Activated CD4-positive, alpha-beta T cell treated with anti-CD3 and anti-CD28 coated beads for 48 hours (primary cell): ENCODE measurements around the gene ABHD17A.
A peak's percentile ranks its signal among the peaks of the same experiment; 100 is the strongest.
"Not testable (repeated sequence)": the region's sequence is repeated elsewhere in the genome, so short reads cannot be mapped to it uniquely, and the experiment has no call there.

Experiments used
- DNase-seq: peaks from one replicate; pipeline ENCODE4 v3.0.0-alpha.2; 2020

Gene ABHD17A

DNA sequence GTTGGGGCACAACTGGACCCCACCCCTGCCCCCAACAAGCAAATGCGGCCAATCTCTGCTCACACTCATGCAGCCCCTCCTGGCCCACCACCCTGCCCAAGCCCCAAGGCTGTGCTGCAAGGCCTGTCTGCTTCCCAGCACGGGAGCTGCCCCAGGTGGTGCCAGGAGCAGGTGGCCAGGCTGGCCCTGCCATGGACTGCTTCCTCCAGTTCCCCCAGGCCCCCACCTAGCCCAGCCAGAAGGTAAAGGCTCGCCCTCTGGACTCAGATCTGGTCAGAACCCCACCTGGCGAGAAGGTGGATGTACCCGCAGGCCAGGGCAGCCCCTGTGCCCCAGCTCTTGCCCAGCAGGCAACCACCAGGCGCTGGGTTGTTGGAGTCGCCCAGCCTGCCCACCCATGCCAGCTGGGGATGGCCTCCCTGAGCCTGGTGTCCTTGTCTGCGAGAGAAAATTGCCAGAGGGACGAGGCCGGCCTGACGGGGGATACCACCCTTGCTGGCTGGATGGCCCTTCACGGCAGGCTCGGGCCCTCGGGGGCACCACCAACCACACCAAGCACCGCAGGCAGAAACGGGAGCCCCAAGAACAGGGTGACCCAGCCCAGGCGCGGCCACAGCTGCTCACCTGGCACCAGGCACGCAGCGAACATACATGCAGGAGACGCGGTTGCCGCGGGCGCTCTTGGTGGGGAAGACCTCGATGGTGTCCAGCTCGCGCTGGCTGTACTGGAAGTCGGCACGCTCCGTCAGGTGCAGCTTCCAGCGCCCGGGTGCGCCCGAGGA, 4.5 kb downstream of the ABHD17A start:
- DNase-seq, result no peak

DNA sequence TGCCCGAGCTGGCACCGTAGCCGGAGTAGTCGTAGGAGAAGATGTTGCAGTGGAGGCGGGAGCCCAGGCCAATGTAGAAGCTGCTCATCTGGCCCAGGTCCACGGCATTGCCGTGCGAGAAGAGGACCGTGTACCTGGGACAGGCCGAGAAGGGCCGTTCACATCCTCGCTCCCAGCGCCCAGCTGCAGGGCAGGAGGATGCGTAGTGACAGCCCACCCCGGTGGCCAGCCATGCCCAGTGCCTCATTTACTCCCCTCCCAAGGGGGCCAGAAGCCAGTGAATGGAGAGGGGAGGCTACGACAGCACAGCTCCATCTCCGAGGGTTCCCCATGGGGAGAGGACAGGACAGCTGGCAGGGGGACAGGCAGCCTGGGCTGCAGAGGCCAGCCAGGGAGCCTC, 5.3 kb downstream of the ABHD17A start:
- not testable (repeated sequence) for DNase-seq

DNA sequence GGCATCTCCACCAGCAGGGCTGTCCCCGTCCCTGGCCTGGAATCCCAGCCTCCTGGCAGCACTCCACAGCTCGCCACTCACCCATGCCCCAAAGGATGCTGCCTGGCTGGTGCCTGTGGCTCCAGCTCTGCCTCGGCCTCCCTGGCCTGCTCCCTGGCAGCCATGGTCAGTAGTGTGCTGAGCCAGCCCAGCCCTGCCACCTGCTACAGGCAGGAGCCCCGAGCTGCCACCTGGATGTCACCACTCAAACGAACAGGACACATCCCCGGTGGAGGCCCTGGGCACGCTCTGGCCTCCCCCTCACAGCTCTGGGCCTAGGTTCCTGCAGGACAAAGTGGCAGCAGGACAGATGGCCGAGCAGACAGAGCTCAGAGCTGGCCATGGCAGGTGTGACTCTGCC, 6.7 kb downstream of the ABHD17A start:
- DNase-seq, result not testable (repeated sequence)

DNA sequence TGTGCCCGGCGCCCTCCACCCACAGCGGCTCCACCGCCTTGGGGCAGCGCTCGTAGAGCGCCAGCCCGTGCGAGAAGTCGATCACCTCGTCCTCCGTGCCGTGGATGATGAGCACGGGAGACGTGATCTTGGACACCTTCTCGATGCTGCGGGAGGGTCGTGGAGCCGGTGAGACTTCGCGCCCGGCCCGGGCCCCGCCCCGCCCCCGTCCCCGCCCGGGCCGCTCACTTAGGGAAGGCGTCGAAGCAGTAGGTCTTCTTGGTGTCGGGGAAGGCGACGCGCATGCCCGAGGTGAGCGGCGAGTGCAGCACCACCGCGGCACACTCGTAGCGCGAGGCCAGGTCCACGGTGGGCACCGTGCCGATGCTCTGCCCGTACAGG, 8.0 kb downstream of the ABHD17A start:
- DNase-seq, result not testable (repeated sequence)

DNA sequence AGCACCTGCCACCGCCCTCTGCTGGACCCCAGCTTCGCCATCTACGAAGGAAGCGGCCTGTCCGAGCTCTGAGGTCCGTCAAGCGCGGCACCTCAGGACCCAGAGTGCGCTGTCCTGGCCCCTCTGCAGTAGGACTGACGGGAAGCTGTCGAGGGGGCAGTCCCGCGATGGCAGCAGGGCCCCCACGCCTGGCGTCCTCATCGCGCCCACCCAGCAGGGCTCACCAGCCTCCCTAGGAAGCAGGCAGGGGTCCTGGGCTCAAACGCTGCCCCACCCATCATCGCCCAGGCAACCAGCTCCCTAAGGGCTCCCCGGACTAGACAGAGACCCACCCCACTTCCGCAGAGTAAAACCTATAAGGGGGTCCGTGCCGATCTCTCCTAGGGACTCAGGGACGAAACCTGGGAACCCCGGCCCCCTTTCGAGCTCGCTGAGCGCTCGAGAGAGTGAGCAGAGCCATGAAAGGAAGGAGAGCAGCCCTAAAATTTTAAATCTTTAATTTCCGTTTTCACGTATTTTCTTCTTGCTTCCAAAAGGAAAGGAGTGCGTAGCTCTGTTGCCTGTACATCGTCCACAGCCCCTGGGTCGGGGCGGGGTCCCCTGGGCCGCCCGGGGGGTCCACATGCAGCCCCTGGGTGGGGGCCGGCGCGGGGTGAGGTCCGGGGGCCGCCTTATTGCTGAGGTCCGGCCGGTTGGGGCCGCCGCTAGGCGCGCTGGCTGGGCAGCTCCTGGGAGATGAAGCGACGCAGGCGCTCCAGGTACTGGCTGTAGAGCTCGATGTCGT, 8.6 kb downstream of the ABHD17A start:
- not testable (repeated sequence) for DNase-seq

DNA sequence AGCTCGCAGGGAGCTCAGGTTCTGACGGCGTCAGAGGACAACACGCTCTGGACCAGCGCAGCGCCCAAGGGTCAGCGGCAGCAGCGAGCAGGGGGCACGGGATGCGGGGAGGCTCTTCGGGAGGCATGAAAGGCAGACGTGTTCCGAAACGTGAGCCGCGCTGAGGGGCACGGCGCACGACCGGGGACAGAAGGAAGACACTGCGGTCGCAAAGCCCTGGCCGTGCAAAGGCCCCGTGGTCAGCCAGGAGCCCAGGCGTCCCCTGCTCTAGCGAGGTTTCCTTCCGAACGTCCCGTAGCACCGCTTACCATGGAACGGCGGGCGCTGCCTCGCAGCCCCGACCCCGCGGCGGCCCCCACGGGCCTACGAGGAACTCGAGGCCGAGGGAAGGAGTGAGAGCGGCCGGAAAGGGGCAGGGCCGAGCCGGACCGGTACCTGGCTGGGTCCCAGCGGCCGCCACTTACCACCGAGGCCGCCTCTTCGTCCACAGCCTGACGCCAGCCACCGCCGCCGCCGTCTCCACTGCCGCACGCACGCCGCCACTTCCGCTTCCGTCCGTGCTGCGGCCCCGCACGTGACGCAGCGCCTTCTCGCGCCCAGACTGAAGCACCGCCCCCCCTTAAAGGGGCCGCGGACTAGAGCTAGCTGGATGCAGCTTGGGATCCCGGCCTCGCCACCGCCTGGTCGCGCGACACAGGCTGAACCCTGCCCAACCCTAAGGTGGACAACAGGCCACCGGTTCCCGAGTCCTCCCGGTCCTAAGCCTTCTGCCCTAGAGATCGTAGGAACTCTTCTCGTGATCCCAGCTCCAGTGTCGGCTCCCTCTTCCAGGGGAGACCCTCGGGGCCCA, 9.4 kb downstream of the ABHD17A start:
- DNase-seq, result peak; percentile 91

DNA sequence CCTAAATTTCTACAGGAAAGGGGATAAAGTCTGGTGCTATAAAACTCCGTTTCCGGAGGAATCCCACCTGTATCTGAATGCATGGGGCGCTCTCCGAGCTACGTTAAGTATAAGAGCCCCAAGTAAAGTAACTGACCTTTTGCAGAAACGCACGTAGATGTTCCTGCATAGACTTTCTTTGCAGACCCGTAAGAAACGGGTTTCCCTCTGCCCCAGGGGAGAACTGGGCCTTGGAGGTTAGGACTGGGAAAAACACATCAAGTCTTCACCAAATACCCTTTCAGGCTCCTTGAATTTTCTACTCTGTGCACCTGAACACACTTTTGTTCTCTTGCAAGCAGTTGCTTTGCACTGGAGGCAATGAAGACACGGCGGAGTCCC, 10.0 kb downstream of the ABHD17A start:
- DNase-seq, result not testable (repeated sequence)

DNA sequence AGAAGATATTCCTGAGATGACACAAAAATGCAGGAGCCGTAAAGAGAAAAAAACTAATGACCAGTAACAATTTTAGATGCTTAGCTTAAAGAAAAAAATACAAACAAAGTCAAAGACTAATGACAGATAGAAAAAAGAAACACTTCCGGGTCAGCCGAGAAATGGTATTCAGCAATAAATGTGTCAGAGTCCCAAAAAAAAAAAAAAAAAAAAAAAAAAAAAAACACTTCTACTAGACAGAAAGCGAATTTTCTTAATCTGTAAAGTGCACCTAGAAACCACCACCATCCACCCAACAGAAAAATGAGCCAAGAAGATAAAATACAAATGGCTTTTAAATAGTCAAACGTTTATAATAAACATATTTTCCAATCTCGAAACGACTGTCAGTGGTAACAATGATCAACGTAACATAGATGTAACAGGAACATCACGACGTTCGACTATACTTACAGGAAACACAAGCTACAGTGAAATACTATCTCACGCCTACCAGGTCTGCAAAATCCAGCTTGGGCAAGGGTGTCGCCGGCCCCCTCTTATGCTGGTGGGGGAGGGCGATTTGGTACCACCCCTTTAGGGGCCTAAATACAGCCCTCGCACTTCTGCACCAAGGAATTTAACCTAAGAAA, 10.6 kb downstream of the ABHD17A start:
- no peak for DNase-seq

DNA sequence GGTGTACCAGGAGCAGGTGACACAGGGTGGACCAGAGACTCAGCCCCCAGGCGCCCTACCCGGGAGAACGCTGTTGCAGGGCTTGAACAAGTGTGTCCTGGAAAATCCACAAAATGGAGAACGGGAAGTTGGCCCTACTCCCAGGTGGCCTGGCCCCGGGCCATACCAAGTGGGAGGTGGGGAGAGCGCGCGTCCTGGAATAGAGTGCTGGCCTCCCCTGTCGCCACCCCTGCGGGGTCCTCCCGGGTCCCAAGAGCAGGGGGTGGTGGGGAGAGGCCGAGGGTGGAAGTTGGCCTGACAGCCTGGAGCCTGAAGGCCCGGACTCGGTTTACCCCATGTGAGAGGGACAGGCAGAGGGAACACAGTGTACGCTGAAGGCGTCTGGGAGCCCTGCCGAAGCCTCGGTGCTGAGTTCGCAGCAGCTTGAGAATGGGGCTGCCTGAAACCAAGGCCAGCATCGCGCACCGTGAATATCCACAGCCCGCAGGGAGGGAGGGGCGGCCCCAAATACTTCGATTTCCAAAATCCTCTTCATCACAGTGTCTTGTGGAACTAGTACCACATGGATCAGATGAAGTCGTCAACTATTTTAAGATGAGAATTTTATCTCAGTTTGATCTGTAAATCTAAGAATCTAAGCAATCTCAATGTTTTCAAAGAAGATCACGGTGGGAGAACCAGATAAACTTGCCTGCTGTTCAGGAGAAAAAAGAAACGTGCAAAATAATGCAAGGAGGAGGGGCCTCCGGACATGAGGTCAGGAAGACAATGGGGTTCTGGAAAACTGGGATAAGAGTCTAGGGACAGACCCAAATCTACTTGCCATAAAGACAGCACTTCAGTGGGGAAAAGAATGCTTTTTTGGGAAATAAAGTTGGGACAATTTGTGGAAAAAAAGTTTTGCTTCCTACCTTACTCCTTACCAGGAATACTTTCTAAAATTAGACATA, 11.5 kb downstream of the ABHD17A start:
- DNase-seq, result no peak

DNA sequence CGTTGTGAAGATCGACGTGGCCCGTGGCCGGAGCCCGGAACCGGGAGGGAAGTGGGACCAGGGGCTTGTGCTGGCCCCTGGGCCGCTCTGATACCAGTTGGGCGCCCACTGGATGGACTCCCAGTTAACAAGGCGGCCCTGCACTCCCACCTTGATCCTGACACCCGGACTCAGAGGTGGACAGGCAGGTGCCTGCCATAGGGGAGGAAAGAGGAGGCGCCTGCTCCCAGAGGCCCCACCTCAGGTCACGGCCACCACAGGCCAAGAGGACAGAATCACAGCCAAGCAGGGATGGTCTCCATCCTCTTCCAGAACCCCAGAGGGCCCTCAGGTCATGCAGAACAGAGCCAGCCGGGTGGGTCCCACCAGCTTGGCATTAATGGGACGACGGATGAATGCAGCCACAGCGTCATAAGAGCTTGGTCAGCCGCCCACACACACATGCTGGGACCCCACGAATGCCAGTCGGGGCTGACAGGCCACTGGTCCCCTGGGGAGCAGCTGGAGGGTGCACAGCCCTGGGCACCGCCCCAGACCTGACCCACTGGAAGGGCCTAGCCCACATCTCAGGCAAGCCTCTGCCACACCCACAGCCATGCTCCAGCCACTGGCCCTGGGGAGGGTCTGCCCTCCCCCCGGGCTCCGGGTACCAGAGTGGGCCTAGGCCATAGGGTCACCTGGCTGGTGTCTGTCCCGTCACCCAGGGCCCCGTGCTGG, 12.3 kb downstream of the ABHD17A start:
- DNase-seq, result no peak

DNA sequence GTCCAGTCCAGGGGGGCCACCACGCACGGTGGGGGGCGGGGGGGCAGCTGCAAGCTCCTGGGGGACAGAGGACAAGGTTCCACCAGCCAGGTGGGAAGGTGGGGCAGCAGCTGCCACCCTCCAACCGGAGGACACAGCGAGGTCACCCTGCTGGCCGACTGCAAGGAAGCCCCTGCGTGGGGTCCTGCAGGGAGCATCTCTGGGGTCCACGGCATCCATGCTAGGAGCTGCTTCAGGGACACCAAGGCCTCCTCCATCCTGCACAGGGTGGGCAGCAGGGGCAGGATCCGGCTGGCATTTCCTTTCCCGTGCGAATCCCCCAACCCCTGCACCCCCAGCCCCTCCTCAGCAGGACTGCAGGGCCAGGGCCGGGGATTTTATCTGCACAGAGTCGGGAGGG, 13.7 kb downstream of the ABHD17A start:
- no peak for DNase-seq

DNA sequence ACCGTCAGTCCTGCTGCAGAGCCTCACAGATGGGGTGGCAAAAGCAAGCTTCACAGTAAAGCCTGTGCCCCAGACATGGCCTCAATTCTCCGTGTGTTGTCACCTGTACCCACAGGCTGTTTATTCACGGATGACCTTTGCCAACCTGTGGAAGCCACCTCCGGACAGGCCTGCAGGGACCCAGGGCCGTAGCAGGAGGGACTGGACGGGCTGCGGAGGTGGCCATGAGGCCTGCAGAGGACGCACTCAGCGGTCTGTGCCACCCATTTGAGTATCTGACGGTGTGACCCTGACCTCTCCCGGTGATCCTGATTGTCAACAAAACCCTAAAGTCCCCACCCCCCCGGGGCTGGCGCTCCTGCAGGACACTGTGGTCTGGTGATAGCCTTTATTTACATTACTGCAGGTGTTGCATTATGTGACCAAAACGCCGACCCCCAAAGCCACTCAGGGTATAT, 14.1 kb downstream of the ABHD17A start:
- DNase-seq, result no peak

DNA sequence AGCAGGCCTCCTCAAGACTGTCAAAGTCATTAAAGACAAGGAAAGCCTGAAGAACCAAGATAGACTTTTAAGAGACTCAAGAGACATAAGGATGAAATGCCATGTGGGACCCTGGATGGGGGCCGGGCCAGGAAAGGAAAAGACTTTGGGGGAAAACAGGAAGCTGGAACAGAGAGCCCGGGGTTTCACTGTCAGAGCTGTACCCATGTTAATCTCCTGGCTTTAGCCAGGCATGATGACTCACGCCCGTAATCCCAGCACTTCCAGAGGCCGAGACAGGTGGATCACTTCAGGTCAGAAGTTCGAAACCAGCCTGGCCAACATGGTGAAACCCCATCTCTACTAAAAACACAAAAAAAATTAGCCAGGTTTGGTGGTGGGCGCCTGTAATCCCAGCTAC, 16.3 kb downstream of the ABHD17A start:
- DNase-seq, result no peak

DNA sequence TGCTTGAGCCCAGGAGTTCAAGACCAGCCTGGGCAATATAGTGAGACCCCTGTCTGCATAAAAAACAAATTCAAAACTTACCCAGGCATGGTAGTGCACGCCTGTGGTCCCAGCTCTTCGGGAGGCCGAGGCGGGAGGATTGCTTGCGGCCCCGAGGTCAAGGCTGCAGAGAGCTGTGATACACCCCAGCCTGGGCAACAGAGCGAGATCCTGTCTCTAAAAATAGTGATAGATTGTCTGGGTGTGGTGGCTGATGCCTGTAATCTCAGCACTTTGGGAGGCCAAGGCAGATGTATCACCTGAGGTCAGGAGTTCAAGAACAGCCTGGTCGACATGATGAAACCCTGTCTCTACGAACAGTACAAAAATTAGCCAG, 18.0 kb downstream of the ABHD17A start:
- no peak for DNase-seq

DNA sequence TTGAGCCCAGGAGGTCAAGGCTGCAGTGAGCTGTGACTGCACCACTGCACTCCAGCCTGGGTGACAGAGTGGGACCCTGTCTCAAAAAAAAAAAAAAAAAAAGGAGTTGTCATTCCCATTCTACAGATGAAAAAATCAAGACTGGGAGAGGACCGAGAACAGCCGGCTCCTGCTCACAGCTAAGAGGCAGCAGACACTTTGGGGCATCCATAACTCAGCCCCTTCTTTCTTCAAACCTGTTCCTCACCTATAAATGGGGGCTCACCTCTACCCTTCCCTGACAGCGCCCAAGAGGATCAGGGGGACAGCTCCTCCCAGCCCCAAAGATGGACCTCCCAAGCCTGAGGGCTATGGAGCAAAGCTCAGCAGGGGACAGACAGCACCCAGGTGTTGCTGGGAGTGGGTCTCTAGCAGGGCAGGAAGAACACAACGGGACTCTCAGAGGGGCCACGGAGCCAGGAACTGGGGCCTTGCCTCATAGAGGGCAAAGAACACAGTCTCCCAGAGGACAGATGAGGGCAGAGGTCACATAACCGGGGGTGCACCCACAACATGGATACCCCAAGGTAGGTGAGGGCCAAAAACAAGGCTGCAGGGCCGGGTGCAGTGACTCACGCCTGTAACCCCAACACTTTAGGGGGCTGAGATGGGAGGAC, 18.5 kb downstream of the ABHD17A start:
- DNase-seq, result no peak

DNA sequence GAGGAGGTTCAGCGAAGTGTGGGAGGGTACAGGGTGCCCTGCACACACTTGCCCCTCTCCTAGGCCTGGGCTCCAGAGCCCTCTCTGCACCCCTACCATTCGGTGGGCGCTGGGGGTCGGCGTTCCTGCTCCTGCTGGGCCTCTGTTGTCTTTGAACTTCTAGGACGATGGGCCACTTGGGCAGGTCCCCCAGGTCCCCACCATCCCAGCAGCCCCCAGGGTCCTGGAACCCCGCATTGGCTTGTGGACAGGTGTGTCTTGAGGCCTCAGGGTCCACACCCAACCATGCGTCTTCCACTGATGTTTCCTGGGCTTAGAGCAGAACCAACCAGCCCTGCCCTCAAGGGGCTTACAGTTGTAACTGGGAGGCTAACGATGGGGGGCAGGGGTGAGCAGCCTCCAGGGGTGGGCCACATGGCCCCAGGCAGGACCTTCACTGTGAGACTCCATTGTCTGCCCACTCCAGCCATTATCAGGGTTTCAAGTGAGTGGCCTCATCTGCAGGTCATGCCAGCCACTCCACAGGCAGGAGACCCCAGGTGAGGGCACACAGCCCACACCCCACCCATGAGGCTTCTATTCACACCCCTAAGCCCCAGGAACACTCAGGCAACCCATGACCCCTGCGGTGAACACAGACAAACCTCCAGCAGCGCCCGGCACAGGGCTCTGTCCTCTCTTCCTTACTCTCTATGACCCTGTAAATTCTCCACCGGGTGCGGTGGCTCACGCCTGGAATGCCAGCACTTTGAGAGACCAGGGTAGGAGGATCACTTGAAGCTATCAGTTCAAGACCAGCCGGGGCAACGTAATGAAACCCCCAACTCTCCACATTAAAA, 19.9 kb downstream of the ABHD17A start:
- no peak for DNase-seq

DNA sequence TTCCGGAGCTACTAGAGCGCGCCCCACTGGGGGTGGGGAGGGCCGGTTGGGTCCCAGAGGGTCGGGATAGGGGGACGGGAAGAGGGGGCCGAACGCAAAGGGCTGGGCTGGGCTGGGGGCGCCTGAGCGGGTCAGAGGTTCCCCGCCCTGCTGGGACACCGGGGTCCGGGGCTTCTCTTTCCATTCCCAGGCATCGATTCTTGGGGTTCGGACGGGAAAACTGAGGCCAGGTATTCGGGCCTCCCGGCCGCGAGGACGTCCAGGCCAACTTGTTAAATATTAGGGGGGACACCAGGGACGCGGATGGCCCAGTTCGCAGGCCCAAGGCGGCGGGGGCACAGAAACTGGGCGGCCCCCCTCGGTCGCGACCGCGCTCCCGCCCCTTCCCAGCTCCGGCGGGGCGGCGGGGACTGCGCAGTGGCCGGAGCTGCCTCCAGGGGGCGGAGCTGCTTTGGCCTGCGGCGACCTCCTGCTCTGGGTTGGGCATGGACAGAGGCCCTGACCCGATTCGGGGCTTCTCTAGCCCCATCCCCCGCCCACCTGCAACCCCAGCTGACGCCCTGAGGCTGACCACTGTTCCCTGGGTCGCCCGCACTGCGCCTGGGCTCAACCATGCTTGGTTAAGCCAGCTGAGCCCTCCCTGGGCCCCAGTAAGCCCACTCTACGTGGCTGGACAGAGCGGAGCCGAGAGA, 20.7 kb downstream of the ABHD17A start:
- peak; percentile 72 for DNase-seq

DNA sequence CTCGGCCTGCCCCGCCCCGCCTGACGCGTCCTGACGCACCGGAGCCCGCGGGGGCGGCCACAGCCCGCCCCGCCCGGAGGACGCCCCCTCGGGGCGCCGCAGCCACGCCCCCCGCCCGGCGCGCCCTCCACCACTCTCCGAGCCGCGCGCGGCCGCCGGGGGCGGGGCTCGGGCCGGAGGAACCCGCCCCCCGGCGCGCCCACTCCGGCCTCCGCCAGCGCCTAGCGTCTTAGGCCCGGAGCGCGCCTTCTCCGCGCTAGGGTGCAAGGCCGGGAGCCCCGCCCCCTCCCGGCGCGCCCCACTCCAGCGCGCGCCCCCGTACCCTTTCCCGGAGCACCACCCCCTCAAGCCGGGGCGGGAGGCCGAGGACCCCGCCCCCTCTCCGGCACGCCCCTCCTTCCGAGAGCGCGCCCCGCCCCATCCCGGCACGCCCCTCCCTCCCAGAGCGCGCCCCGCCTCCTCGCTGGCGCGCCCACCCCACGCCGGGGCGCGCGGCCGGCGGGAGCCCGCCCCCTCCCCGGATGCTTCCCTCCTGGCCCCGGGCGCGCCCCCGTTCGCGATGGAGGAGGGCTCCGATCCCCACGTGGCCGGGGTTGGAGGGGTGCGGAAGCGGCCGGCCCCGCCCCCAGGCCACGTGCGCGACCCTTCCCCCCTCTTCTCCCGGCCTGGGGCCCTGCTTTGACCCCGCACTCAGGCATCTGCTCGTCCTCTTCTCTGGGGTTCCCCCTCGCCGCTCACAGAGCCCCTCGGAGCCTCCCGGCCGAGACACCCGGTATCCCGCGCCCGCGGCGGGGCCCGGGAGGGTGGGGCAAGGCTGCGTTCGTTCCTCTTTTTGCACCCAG, 21.4 kb downstream of the ABHD17A start:
- DNase-seq, result peak; percentile 96
